GM19463 (cell line): ENCODE data around the gene TAMM41.
A peak's percentile ranks its signal among the peaks of the same experiment; 100 is the strongest.
"Not testable (repeated sequence)": the region's sequence is repeated elsewhere in the genome, so short reads cannot be mapped to it uniquely, and the experiment has no call there.

Experiments used
- ATAC-seq: cut with Tn5 transposase; IDR thresholded peaks from one replicate; pipeline ENCODE4 v1.9.1; 2021; ENCODE audit warnings: mild to moderate bottlenecking, moderate library complexity; ENCODE audit not compliant: unreplicated experiment

The TAMM41 gene

DNA sequence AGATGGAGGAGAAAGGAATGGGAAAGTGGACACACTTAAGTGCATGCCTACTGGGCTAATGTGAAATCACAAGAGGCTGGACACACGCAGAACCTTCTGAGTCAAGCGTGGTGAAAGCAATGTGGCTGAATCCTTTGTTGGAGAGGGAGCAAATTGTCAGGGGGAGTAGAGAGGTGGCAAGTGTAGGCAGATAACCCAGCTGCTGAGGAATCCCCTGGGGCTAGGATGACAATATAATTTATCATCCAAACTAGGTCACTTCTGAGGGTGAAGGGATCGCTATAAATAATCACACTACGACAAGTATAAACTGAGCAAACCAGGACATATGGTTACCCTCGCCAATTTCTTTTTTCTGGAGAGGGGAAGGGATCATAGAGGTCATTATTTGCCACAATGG, 28.7 kb downstream of the TAMM41 start:
- no peak for ATAC-seq

DNA sequence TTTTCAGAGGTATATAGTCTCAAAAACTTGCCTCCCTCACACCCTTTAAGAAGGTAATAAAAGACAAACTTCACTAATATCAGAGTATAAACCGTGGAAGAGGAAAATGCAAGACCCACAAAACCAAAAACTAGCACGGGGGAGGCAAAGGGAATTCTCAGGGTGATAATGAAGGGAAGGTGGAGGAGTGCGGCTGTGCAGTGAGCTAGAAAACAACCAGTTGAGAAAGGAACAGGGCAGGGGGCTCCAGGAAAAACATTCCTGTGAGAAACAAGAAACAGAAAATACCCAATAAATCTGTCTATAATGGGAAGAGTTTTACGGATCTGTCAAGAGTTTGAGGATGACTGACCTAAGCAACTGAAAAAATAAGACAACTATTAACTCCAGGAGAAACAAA, 31.6 kb downstream of the TAMM41 start:
- no peak for ATAC-seq

DNA sequence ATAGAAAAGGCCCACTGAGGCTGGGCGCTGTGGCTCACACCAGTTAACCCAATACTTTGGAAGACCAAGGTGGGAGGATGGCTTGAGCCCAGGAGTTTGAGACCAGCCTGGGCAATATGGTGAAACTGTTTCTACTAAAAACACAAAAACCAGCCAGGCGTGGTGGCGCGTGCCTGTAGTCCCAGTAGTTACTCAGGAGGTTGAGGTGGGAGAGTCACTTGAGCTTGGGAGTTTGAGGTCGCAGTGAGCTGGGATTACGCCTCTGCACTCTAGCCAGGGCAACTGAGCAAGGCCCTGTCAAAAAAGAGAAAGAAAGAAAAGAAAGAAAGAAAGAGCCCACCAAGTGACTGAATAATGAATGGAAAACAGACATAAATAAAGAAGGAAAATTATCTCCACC, 32.0 kb downstream of the TAMM41 start:
- no peak for ATAC-seq

DNA sequence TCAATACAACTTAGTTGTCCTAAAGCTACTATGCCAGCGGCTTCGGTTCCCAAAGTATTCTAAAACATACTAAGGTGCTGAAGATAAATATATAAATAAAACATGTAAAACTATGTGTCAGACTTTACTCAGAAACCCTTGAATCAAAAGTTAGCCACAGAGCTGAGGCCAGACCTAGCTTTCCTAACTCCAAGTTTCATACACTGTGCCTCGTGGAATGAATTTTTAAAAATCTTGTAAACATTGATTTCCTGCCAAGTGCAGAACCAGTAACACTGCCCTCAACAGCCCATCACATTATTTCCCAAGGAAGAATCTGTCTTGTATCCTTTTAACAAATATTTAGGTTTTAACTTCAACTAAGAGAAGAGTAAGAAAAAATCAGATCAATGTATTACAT, 36.4 kb downstream of the TAMM41 start:
- no peak for ATAC-seq

DNA sequence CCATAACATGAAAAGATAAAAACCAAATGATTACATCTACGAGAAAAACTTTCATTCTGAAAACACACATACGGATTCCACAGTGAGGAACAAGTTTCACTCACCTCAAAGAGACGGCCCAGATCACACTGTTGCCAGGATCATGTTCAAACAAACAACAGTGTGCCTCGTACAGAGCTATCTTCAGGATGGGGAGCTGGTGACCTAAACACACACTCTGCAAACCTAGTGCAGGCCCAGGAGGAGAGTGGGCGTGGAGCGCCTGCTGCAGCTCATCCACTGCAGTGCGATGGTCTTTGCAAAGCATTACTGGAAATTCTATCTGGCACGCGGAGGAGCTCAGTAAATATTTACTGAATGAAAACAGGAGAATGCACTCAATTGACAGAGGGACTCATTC, 38.5 kb downstream of the TAMM41 start:
- ATAC-seq: no peak

DNA sequence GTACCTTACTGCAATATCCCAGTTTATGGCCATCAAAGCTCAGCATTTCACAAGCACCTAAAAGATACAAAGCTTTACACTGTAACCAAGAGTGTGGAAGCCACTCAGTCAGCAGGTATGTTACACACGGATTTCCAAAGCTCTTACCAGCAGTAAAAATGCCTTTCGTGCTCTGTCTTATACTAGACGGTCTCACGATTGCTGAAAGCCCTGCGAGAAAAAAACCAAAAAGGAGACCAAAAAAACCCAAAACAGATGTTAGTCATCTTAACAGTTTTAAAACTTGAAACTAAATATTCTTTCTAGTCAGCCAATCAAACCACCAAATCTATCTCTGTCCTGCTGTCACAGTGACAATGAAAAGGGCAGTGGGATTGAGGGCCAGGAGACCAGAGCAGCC, 39.0 kb downstream of the TAMM41 start:
- no peak for ATAC-seq

DNA sequence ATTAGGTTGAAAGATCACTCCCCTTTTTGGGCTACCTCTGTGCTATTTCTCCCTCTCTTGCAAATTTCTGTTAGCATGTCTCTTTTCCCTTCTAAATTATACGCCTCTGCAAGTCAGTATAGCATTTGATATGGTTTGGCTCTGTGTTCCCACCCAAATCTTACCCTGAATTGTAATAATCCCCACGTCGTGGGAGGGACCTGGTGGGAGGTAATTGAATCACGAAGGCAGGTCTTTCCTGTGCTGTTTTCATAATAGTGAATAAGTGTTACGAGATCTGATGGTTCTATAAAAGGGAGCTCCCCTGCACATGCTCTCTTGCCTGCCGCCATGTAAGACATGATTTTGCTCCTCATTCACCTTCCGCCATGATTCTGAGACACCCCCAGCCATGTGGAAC, 41.0 kb downstream of the TAMM41 start:
- no peak for ATAC-seq

DNA sequence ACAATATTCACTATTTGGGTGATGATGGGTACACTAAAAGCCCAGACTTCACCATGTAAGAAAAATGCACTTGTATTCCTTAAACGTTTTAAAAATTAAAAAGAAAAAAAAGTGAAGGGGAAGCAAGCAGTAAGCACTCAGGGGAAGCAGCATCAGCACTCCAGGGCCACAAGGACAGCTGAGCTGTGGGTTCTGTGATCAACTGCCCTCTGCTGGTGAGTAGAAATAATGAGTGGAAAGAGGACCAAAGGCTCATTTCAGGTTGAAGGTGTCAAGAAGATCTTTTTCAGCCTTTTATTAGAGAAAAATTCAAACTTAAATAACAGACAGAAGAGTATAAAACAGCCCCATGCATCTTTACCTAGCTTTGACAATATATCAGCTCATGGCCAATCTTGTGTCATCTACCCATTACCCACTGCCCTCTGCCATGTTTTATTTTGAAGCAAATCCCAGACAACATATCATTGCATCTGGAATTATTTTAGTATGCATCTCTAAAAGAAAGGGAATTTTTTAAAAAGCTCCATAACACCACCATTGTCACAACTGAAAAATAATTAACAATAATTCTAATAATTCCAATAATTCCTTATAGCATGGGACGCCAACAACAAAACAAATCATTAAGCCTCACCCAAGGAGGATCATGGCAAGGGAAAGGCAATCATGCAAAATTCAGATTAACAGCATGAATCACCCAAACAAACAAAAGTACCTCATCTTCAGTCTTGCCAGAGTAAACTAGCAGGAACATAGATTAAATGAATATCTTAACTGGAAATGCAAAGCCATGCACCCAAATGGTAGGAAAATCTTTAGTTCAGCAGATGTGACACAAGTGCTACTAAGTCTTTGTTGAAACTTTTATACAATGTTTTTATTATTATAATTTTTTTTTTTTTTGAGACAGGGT, 42.5 kb downstream of the TAMM41 start:
- no peak for ATAC-seq

DNA sequence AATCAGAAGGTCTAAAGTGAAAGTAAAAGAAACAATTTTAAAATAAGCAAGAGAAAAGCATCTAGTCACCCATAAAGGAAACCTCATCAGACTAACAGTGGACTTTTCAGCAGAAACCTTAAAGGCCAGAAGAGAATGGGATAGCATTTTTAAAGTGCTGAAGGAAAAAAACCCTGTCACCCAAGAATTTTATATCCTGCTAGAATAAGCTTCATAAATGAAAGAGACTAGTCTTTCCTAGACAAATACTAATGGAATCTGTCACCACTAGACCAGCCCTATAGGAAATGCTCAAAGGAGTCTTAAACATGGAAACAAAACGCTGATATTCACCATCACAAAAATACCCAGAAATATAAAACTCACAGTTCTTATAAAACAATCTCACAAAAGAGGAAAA, 46.9 kb downstream of the TAMM41 start:
- ATAC-seq: no peak

DNA sequence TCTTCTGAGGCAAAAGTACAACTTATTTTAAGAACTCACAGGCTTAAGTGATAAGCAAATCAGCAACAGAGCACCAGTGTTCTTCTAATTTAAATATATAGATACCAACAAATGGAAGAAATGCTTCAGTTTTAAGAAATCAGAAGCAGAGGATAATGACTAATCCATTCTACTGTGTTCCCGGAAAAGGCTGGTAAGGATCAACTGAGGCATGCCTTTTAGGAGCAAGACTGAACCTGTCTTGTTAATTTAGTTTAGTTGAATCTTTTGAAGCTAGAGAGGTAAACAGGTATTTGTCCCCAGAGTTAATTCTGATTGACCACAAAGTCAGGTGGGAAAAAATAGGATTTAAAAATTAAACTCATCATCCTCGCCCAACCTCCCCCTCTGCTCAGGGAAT, 51.8 kb downstream of the TAMM41 start:
- no peak for ATAC-seq

DNA sequence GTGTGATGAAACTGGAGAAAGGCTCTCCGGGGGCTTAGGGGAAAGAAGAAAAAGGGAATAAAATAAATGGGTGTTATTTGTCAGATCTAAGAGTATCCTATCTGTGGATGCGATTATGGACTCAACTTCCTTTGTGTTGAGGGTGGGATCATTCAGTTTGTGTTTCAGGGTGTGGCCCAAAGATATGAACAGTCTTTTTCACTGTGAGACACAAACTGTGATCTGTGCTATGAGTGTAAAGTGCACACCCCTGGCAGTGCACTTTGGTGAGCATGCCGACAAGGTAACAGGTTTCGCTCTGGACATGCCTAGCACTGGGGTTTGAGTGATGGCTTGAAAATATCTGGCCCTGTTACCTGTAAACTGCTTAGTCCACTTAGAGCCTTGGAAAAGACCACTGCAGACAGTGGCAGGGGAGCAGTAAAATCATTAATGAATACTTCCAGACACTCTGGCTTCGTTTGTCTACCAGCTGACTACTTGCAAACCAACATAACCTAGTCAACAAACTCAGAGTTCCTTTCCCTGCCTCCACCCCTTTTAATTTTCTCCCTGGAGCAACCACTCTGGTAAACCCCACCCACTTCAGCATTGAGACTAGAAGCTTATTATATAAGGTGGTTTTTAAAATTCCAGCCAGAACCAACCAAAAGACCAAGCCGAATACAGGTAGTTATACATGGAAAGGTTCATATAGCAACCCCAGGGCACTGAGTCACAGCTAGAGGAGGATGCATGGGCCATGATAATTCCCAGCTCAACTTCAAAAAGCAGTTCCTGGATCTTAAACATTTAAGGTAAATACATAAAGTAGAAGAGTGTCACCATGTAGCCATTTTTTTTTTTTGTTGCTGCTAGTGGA, 55.1 kb downstream of the TAMM41 start:
- no peak for ATAC-seq

DNA sequence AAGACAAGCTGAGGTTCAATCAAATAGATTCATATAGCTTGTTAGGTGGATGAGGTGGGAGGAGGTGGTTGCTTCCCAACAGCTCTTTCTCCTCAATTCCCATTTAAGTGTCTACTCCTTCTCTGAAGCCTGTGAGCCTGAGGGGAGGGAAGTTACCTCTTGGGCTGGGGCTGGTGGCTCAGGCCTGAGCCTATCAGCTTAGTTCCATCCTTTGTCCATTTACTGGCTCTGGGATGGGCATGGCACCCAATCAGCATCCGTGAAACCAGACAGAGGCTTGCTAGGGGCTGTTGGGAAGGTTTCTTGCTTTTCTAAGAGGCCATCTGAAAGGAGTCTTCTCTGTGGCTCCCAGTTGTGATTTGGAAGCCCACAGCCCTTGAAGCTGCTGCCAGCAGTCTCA, 57.3 kb downstream of the TAMM41 start:
- no peak for ATAC-seq

DNA sequence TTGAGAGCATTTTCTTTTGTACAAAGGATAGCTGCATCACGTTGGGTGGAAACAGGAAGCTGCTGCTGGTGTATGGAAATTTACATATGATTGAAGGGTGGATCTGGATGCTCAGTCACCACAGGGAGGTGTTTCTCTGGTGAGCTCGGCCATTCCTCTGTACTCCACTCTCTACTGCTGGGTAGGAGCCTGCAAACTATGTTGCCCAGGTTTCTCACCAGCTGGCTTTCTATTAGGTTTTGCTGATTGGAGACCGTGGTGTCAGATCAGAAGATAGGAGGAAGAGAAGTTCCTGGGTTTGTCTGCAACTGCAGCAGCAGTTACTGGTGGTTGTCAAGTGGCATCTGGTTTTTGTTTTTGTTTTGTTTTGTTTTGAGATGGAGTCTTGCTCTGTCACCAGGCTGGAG, 61.7 kb downstream of the TAMM41 start:
- ATAC-seq: no peak

DNA sequence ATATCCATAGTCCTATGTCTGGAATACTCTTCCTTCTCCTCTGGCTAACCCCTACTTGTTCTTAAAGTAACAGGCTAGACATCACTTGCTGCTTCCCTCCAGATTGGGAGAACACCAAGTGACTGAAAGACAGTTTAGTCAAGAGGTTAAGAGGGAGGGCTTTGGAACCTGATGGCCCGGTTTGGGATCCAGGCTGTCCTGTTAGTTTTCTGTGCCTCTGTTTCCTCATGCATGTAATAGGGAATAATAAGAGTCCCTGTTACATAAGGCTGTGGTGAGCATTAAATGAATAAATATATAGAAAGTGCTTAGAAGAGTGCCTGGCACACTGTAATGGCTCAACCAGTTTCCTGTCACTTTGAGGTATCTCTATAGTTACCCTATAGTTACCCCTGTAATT, 66.3 kb downstream of the TAMM41 start:
- no peak for ATAC-seq

DNA sequence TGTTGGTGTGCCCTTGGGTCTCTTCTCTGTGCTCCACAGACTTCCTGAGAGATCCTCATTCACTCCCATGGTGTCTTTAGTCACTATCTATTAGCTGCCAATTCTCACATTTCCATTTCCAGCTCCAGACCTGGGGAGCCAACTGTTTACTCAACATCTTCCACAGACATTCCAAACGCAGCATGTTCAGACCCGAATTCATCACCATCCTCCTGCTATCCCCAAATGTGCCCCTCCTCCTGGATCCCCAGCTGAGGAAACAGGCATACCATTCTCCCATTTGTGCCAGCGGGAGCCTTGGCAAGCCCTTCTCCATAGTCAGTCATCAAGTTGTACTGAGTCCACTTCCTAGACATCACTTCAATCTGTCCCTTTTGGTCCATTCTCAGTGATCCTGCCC, 67.1 kb downstream of the TAMM41 start:
- ATAC-seq: no peak

DNA sequence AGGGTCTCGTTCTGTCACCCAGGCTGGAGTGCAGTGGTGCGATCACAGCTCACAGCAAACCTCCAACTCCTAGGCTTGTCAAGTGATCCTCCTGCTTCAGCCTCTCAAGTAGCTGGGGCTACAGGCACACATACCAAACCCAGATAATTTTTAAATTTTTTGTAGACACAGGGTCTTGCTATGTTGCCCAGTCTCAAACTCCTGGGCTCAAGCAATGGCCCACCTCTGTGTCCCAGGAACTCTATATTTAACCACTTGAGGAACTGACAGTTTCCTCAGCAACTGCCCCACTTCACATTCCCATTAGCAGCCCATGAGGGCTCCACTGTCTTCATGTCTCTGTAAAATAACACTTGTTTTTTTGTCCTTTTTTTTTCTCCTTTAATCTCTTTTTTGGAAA, 68.4 kb downstream of the TAMM41 start:
- no peak for ATAC-seq

DNA sequence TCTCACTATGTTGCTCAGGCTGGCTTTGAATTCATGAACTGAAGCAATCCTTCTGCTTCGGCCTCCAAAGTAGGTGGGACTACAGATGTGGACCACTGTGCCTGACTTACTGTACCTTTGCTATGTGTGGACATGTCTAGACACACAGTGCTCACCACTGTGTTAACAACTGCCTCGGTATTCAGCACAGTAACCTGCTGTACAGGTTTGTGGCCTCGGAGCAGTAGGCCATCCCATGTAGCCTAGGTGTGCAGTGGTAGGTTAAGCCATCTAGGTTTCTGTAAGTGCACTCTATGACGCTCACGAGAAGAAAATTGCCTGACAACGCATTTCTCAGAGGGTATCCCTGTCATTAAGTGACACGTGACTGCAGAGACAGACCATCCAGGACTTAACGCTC, 70.3 kb downstream of the TAMM41 start:
- no peak for ATAC-seq

DNA sequence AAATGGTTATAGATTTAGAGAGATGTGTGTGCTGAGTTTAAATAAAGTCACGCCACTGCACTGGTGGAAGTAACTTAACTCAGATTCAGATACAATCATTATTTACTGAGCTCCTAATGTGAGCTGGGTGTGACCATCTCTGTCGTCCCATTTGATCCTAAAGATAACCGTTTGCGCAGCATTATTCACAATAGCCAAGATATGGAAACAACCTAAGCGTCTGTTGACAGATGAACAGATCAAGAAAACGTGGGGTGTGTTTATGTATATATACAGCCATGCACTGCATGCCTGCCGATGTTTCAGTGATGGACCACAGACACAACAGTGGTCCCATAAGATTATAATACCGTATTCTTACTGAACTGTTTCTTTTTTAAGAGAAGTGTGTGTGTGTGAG, 71.2 kb downstream of the TAMM41 start:
- ATAC-seq: no peak

DNA sequence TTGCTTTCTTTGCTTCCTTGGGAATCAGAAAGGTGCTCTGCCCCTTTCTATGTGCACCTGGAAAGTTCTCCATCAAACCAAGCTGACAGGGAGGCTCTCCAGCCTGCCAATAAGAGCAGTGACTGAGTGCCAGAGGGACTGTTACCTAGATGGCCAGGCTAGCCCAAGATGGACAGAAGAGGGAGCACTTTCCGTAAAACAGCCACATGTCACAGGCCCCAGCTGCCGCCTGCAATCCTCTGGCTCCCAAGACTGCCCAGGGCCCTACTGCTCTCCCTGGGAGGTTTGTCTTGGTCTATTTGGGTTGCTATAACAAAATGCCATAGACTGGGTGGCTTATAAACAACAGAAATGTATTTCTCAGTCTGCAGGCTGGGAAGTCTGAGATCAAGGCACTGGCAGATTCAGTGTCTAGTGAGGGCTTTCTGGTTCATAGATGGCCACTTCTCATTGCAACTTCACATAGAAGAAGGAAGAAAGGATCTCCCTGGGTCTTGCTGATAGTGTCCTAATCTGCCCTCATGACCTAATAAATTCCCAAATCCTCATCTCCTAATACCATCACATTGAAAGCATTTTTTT, 72.3 kb downstream of the TAMM41 start:
- no peak for ATAC-seq

DNA sequence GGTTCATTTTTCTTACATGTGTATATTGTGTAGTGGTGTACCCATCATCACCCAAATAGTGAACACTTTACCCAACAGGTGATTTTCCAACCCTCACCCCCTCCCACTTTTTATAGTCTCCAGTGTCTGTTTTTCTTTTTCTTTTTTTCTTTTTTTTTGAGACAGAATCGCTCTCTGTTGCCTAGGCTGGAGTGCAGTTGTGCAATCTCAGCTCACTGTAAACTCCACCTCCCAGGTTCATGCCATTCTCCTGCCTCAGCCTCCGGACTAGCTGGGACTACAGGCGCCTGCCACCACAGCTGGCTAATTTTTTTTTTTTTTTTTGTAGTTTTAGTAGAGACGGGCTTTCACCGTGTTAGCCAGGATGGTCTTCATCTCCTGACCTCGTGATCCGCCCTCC, 74.8 kb downstream of the TAMM41 start:
- ATAC-seq: not testable (repeated sequence)

DNA sequence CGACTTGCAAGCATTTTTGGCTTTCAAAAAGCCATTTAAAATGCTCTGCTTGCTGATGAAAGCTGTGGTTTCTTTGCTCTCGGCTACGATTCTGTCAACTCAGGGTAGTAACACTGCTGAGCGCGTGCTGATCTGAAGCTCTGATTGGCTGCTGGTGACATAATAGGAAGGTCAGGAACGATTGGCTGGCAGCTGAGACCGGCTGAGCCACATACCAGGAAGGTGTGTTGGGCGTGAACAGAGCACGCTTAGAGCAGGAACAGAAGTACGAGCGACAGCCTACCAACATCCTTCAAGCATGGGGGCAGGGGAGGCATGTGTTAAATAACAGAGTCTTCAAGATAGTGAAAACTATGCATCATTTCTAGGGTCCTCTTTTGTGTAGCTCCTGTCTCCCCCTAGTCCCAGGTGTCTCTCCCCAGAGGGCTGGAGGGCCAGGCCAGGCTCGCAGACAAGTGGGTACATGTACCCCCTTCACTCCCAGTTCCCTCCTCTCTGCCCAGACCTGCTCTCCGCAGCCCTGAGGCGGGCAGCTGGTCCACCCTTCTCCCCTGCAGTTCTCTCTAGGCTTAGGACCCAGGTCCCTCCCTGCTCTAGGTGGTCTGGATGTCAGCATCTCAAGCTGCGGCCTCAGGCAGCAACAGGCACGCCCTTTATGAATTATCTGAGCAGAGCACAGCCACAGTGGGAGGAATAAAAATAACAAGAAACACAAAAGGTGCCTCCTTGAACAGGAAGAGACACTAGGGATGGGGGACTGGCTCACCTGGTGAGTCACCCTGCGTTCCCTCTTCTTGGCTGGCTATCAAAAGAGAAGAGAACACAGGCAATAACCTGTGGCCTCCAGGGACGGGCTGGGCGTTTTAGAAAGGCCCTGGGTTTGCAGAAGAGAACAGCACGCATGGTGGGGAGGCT, 76.0 kb downstream of the TAMM41 start:
- peak; percentile 99 for ATAC-seq
